Right kidney (tissue), 1 donor: Measurements from ENCODE around the gene TBX15.

ENCODE experiments used
- DNase-seq: peaks from one replicate; pipeline ENCODE4 v3.0.0-alpha.2; 2016

Gene TBX15

DNA sequence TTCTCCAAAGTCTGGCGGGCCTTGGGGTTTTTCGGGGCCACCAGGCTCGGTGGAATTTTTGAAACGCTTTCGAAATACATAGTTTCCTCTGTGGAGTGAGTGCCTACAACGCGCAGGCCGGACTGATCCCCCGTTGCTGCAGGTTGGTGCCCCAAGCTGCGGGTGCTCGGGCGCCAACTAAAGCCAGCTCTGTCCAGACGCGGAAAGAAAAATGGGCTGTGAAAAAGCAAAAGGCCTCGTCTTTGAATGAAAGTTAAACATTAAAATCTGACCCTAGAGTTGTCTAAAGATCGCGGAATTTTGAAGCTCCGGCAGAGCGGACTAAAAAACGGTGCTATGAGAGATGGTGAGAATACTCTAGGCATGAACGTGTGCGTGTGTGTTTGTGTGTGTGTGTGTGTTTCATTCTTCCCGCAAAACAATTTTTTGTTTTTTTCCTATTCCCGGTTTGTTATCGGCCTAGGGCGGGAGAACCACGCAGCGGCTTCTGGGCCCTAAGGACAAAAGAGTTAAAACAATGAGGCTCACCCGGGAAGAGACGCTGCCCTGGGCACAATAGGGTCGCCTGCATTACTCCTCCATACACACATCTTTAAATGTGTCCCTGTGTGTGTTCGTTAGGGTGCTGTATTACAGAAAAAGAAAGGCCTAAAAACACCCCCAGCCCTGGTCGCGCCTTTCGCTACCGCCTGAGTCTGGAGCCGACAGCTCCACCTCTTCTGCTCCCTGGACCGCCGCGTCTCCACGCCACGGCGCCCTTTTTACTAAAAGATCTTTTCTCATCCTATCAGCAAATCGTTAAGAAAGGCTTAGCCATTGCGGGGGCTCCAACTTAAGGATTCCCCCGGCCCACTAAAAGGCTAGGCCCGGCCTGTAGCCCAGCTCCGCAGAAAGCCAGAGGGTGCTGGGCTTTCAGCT lies 3.2 kb downstream of the TBX15 start:
- DNase-seq: peak; percentile 80

DNA sequence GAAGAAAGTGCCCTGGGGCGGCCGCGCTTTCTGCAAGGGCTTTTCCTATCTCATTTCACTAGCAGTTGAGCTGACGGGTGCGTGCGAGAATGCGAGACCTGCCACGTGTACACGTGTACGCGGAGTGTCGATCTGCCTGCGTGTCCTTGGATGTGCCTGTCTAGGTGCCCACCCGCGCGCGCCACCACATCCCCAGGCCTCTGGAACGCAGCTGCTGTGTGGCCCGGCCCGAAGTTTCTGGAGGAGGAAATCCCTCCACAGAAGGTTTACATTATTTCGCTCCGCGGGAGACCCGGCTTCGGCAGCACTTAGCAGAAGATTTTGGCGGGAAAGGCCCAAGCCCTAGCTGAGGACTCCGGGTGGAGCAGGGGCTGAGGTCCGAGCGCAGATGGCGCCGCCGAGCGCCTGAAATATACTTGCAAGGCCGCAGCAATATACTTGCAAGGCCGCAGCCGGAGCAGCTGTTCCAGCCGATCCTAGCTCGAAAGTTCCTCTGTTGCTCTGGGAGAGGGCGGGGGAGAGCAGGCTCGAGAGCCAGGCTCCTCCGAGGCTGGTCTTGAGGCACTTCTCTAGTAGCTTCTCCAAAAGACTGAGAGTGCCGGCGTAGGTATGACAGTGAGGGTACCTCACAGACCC lies 3.9 kb downstream of the TBX15 start:
- DNase-seq: peak; percentile 83

DNA sequence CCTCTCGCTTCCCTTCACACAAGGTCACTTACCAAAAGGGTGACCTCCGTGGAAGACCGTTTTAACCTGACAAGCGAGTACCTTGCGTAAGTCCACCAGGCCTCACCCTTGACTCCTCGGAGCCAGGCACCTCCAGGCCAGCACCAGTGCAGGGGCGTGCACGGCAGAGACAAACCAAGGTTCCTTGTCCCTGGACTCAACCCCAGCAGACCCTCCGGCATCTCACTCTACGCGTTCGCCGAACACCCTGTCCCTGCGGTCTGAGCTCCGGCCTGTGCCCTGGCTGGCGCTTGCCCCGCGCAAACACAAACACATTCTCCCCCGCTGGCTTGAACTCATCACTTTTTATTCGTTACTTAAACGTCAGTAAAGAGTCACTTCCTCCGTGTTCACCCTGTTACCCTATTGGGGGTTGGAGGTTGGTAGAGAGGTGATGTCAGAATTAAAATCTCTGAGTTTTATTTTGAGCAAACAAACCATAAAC lies 4.5 kb downstream of the TBX15 start:
- DNase-seq: no peak

DNA sequence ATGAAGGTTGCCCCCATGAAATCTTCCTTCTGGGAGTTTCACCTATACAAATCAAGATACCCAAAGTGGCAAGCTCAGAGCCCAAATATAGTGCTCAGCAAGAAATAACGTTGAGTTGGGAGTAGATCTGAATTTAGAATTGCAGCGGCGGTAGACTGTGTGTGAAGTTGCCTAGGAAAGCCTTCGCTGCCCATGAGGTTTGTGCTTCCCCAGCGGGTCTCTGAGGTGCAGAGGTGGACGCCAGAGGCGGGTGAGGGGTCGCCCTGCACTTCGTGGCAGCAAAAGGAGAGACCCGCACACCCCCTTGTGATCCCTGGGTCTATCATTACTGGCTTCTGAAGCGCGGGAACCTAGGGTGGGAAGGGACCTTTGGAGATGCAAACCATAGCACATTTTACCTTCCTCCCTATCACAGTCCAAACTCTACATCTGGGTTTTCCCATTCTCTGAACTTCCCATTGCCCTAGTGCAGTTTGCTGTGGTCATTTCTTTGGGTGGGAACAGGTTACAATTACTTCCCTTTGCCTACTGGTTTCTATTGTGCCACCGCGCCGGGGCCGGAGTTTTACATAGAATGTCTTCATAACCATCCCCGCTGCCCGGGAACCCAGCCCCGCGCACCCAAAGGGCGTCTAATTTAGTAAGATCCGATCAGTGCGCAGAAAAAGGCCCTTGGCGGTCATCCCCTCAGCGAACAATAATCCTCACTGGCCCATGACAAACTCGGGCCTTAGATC lies 5.2 kb downstream of the TBX15 start:
- peak; percentile 56 for DNase-seq

DNA sequence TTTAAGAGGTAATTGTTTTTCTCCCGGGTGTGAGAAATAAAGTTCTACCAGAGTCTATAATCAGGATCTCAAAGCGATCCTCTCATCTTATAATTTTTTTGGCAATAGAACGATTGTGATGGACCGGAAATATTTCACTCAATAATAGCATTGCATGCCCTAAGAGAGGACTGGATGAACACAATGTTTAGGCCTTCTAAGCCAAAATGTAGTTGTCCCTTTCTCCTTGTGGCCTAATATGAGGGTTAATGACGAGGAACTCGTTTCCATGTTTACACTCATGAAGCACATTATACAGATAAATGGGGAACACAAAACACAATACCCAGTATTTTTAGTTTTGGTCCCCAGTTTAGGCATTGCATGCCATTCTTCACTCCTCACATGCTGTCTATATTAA lies 5.9 kb downstream of the TBX15 start:
- no peak for DNase-seq

DNA sequence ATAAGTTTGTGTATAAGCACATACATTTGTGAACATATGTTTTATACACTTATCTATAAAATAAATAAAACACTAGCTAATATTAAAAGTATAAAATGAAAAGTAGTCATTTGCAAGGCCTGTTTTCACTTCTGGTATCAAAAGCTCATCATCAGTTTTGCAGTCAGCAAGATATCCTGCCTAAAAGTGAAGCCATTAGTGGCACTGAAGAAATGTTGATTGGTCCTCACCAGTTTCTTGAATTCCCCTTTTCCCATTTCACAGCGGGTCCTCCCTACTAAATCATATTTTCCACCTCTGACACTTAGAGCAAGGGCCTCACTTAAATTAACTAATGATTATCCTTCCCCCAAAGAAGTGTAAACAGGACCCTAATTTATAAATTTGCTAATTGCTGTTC lies 6.7 kb downstream of the TBX15 start:
- no peak for DNase-seq

DNA sequence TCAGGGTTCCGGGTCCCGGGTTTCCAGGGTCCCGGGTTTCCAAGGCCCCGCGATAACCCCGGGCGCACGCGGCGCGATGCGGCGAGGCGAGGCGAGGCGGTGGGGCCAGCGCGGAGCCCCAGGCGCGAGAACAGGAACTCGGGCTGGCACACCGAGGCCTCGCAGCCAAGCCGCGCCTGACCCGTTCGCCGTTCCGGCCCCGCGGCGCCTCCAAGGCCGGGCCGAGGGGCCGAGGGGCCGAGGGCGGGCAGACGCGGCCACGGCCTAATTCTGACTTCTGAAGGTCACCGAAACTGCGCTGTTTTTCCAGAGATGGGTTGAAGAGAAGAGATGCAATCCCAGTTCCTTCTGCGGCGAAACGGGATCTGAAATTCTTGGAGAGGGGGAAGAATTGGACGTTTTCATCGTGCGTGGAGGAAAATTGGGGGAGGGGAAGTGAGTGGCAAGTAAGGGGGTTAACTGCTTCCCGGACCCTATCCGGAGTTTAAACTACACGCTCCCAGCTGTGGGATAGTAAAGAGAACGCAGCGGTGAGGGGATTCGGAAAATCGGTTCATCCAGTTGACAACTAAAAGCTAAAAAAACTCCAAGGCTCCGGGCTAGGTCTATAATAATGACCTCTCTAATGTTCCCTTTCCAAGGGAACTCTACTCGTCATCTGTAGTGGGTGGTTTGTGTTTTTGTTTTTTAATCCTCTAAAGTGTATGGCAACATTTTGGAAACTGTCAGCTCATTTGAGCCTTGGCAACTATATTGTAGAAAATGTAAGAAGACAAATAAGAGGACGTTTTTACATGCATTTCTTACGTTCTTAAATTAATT lies 8.2 kb downstream of the TBX15 start:
- DNase-seq: peak; percentile 78

DNA sequence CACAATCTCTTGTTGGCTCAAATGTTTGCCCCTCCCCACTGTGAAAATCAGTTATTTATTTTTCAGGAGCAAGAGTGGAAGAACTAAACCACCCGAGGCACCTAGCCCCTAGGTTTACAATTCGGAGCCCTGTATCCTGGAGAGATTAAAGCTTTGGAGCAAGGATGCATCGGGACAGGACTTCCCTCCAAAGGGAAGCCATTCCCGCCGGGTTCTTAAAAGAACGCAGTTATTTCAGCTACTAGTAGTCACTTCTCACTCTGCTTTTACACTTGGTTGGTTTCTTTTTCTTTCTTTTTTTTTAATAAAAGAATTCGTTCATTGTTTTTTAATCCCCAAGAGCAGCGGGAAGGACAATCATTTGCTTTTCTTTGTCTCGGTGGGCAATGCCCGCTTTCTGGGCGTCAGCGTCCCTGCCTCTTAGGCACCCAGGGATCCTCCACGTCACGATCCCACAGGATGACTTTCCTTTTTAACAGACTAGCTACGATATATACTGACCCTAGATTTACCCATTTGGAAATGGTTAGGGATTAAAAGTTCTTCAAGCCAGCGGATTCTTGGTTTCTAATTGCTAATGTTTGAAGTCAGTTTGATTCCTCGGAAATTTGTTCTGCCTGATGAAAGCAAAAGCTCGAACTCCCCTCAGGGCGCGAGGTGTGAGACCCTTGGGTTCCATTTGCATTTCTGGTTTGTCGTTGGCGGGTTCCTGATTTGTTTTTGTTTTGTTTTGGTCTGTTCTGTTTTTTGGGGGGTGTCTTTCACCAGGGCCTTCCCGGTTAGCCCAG lies 9.0 kb downstream of the TBX15 start:
- peak; percentile 61 for DNase-seq

DNA sequence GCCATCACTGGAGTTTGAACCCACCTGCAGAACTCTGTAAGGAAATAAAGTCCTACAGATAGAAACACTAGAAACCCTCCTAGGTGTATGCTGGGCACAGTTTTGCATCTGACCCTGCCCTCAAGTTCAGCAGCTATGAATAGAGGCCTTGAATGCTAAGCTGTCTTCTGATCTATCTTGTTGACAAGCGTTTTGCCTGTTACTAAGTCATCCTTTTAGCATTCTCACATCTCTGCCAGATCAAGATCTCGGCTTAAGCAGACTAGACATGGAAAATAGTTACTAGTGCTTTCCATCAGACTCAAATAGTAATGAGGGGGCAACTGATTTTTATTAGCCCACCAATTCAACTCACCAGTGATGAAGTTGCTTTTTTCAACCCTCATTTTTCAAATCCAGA lies 10.5 kb downstream of the TBX15 start:
- DNase-seq: no peak

DNA sequence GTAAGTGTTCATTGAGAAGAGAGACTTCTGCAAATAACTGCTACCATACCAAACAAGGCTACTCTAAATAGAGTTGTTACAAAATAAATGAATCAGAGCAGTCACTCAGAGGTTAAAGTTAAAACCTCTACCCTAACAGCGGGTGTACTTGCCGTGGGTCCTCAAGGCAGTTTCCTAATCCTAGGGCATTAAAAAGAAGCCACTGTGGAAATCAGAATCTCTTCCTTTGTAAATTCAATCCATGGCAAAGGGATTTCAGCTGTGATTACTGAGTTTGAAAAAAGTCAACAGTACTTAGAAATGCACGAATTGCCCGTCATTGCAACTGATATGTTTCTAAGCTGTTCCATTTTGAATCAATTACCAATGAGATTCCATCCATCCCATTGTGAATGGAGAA lies 13.5 kb downstream of the TBX15 start:
- DNase-seq: no peak

DNA sequence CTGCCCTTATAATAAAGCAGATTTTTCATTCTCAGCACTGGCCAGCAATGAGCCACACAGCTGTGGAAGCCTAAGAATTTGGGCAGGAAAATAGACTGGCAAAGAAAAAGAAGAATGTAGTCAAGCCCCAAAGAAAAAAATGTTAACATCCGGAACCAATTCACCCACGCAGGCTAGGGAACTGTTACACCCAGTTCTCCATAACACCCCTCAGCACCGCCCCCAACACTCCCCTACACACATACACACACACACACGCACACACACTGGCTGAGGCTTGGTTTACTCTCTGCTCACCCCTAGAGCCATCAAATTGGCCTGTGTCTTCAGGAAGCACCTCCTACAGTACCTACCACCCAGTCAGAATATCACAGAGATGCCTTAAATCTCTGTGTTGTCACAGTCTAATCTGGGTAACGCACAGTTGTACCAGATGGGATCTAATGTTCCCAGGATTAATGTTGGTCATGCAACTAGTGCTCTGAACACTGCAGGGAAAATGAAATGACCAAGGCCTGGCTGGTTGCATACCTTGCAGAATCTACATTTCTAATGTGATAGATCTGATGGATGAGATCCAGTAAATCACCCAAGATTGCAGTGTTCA lies 14.5 kb downstream of the TBX15 start:
- no peak for DNase-seq

DNA sequence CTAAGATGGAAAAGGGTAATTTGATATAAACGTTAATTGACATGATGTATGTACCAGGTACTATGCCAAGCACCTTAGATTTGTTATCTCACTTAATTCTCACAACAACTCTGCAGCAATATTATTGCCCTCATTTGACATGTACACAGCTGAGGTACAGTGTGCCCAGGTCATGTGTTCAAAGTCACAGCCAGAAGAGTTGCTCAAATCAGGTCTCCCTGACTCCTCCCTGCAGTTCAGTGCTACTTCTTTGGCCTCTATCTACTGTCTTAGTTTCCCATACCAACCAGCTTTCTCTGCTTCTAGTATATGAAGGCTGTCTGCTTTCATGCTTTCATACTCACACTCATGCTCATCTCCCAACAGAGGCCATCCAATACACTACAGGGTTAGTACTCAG lies 15.1 kb downstream of the TBX15 start:
- DNase-seq: no peak

DNA sequence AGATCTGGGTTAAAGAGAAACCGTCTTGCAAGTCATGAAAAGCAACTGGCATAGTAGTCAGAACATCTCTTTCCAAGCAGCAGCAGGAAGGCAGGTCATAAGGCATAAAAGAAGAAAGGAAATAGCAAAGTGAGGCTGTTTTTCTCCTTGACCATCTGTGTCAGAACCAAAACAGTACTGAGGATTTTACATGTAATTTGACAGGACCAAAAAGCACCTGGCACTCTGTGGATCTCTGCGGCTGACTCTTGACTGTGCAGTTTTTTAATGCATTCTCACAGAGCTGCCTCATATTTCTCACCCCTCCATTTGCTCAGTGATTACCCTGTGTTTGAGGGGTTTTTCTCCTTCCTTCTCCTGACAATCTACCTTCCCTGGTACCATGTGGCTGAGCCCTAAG lies 17.7 kb downstream of the TBX15 start:
- DNase-seq: no peak

DNA sequence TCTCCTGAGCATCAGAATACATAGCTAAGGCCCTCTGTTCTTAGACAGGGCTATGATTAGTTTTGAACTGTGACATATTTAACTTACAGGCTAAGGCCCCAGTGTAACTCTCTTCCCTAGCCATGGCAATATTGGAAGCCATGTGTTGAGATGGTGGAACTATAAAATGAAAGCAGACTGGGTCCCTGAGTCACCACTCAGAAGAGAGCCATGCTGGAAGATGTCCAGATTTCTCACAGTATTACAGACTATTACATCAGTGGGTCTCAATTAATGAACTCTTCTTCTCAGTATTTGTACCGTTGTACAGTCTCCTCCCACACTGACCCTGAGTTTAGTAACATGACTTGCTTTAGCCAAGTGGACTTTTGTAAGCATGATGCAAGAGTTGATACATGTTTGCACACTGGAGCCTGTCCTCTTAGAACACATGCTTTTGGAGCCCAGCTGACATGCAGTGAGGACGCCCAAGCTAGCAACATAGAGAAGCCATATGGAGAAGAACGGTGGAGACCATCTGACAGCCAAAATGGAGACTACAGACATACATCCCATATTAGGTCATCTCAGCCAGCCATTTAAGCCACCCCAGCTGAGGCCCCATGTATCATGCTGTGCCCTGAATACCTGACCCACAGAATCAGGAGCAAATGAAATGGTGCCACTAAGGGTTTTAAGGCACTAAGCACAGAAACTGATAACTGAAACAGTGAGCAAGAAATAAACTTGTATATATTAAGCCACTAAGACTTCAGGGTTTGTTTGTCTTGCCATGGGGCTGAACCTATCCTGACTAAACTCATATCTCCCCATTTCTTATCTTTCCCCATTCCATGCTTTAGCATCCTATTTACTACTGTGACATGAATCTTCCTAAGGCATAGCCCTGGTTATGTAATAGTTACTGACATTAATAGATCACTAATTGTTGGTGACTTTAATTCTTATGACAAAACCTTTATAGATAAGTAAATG lies 24.4 kb downstream of the TBX15 start:
- no peak for DNase-seq

DNA sequence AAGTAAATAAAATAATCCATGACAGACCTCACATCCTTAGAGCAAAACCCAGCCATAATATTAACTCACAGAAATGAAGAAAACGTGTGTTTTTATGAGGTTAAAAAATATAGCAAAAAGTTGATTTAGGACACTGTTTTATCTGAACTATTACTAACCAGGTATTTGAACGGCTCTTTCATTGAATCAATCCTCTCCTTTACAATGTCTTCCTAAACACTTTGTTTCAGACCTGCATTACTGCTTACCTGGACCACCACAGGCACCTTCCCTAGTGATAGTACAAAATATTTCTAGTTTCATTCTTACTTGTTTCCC lies 25.0 kb downstream of the TBX15 start:
- DNase-seq: no peak

DNA sequence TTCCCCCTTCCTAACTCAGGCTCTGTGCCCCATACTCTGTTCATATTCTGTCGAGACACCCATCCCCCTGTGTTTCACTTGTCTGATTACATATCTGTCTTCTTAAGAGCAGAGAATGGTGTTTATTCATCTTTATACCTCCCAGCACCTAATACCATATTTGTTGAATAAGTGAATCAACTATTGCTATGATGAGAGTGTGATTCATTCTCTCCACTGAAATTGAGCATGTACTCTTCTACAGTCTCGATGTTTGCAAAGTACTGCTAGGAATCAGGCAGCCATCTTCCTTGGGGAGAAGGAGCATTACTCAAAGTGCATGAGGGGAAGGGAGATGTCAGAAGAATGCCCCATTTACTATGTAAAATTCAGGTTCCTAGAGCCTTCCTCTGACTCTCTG lies 27.0 kb downstream of the TBX15 start:
- no peak for DNase-seq

DNA sequence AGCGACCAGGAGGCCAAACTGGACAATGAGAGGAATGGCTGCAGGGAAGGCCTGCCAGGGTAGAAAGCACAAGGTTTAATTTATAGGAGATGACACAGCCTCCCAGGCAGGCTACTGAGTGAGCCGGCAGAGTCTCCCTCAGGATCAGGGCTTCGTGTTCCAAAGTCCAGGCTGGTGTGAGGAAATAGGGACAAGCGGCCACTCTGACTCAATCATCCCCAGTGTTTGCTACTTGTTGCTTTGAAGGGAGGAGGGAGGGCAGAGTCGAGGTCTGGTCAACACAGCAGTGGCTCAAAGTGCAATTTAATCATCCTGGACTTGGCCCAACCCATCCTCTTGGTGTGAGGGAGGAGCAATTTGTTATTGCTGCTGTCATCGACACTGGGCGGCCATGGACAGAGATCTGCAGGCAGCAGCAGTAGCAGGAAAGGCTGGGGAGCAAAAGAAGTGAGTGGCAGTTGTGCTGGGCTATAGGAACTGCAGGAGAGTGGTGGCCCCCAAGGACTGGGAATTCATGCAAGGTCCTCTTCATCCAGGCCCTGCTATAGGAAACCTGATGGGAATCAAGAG lies 27.5 kb downstream of the TBX15 start:
- peak; percentile 9 for DNase-seq

DNA sequence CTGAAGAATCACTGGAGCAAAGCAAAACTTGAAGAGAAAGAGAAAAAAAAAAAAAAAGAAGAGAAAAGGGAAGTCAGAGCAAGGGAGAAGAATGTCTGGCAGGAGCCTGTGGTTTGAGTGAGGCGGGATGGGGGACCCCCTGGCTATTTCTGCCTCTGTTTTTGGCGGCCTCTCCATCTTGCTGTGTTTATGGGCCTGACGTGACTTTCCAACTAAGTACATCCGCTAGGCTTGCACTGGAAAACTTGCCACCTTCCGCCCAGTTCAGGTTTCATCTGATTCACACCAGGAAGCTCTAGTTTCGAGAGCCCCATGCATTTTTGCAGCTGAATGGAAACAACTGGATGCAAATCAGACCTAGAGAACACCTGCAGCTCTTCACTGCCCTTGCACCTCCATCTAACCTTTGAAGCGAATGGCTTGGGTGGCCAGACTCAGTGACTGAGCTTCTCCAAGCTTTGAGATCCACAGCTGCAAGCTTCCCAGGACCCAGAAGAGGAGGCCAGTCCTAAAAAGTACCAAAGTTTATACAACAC lies 28.0 kb downstream of the TBX15 start:
- peak; percentile 22 for DNase-seq
